ENCODE measurements around the gene NGEF. TPM values are rescaled to one million over a fixed set of nuclear protein-coding genes. Genes with fewer than 3 reads are reported as not detected.

The NGEF gene
- total RNA-seq, 1 experiment from 2014 or later: 1.9 TPM

- Histone ChIP-seq H2BK5ac (ENCODE audit: insufficient read length, low read length) (no peak overlapping the region), H3T11ph (ENCODE audit: low read length) (no peak overlapping the region), H2BK20ac (ENCODE audit: low read depth, low read length, poor library complexity, severe bottlenecking) (no peak overlapping the region), H3K79me2 (ENCODE audit: insufficient read depth, low read length) (no peaks in the 10 kb centered on the region), H3K79me1 (ENCODE audit: insufficient read depth, low read depth, low read length, poor library complexity, severe bottlenecking) (no peaks in the 10 kb centered on the region), H4K5ac (ENCODE audit: insufficient read length, low read depth, low read length) (no peak overlapping the region), H2BK12ac (ENCODE audit: insufficient read length, low read depth, low read length) (no peak overlapping the region), H3K27ac (ENCODE audit: insufficient read length, low read depth, low read length) (no peak overlapping the region), H4K91ac (ENCODE audit: insufficient read length, low read depth, low read length) (no peak overlapping the region), H2BK120ac (ENCODE audit: low read depth, low read length, poor library complexity, severe bottlenecking) (no peak overlapping the region), H3K56ac (ENCODE audit: insufficient read length, low read depth, low read length) (no peak overlapping the region), H3K27me3 (ENCODE audit: insufficient read depth, low read length) (peaks cover 8% of the 10 kb centered on the region; the same call in 1 of the 2 replicates), H3K4ac (ENCODE audit: low read depth, low read length) (no peak overlapping the region), H3K9me3 (ENCODE audit: control insufficient read depth, low read depth, low read length) (no peaks in the 10 kb centered on the region), H3K4me1 (ENCODE audit: insufficient read depth, low read length) (no peaks in the 10 kb centered on the region), H3K4me2 (ENCODE audit: insufficient read depth, insufficient read length, low read length) (peak overlapping the region; percentile 31), H4K8ac (replicated peaks; ENCODE audit: insufficient read length, low read depth, low read length) (no peak overlapping the region), H3K9ac (ENCODE audit: extremely low read depth, insufficient read length, low read length) (no peak overlapping the region), H2BK15ac (ENCODE audit: low read depth, low read length) (no peak overlapping the region), H4K20me1 (ENCODE audit: control insufficient read depth, insufficient read depth, insufficient read length) (no peaks in the 10 kb centered on the region), H3K14ac (ENCODE audit: insufficient read depth, low read length) (no peak overlapping the region), H3K23me2 (ENCODE audit: insufficient read length, low read depth, low read length, poor library complexity, severe bottlenecking) (peaks cover 7% of the 10 kb centered on the region), H3K18ac (ENCODE audit: insufficient read length, low read depth, low read length) (no peak overlapping the region), H3K23ac (ENCODE audit: insufficient read length, low read depth, low read length) (no peak overlapping the region), H2AFZ (ENCODE audit: low read length) (no peak overlapping the region), H2AK5ac (ENCODE audit: insufficient read length, low read length) (no peak overlapping the region)
- WGBS (ENCODE audit: extremely low coverage, insufficient read length, low lambda C conversion rate): no CpG with 5 or more reads among the region's 37 CpGs
- H3K27ac Mint-ChIP-seq: no peak overlapping the region
- DNase-seq: peak; percentile 48
- H3K27me3 Mint-ChIP-seq (ENCODE audit: low read depth): peaks cover 33% of the 10 kb centered on the region
- H3K4me1 Mint-ChIP-seq: peaks cover 0 to 3% of the 10 kb centered on the region in 2 experiments; a peak in 1 of 4 replicates
- peak overlapping the region; percentile 47 to 75 for H3K4me3 Mint-ChIP-seq
- no peaks in the 10 kb centered on the region; a peak in 1 of 5 replicates for H3K9me3 Mint-ChIP-seq
- H3K36me3 Mint-ChIP-seq (ENCODE audit: insufficient read depth in 1 of 3, low read depth in 3 of 3): no peaks in the 10 kb centered on the region; a peak in 1 of 7 replicates
- no peak for TF ChIP-seq CTCF (conservative IDR thresholded peaks at IDR 0.05)
These were observed 137.6 kb downstream of the NGEF start for GRCh38 chr2:232875256-232876121.

Data from H9 (cell line).